Measurements from ENCODE around the gene RRP36. TPM values are rescaled to one million over a fixed set of nuclear protein-coding genes. Genes with fewer than 3 reads are reported as not detected.

The RRP36 gene
- total and polyA plus RNA-seq, 9 of the 15 experiments (the other 6 are each of a cell fraction or from before 2014, with no cell fraction given), result 27.6 to 150 (median 114) TPM

DNA sequence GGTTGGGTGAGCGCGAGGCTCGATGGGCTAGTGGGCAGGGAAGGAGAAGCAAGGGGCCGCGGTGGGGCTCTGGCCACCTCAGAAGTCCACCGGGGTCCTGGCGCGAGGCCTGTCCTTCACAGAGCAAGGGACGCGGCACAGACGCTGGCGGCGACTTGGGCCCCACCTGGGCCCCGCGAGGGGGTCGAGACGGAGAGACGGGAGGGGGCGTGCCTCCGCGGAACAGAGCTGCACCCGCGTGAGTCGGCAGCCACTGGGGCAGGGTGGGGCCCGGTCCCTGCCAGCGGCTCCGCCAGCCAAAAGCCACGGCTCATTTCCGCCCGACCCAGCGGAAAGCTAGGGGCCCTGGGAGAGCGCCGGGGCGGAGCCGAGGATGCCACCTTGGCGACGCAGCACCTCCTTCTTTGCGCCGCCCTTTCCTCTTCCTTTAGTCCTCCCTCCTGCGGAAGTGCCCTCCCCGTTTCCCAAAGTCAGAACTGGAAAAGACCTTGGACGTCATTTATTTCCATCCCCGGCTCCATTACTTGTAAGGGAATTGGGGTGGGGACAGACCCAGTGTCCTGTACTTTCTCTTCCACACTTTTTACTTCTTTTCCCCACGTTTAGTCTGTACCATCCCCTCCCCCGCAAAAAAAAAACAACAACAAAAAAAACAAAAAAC, 32.3 kb downstream of the RRP36 start, which contains the start of gene CUL7 (continued):
- TF ChIP-seq, protein P1, sequence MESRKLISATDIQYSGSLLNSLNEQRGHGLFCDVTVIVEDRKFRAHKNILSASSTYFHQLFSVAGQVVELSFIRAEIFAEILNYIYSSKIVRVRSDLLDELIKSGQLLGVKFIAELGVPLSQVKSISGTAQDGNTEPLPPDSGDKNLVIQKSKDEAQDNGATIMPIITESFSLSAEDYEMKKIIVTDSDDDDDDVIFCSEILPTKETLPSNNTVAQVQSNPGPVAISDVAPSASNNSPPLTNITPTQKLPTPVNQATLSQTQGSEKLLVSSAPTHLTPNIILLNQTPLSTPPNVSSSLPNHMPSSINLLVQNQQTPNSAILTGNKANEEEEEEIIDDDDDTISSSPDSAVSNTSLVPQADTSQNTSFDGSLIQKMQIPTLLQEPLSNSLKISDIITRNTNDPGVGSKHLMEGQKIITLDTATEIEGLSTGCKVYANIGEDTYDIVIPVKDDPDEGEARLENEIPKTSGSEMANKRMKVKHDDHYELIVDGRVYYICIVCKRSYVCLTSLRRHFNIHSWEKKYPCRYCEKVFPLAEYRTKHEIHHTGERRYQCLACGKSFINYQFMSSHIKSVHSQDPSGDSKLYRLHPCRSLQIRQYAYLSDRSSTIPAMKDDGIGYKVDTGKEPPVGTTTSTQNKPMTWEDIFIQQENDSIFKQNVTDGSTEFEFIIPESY (CRISPR knock-in tag; IDR thresholded peaks at IDR 0.05), result no peak
- peak; percentile 88 for TF ChIP-seq PML (IDR thresholded peaks at IDR 0.05; ENCODE audit: low read length)
- TF ChIP-seq, protein P2, sequence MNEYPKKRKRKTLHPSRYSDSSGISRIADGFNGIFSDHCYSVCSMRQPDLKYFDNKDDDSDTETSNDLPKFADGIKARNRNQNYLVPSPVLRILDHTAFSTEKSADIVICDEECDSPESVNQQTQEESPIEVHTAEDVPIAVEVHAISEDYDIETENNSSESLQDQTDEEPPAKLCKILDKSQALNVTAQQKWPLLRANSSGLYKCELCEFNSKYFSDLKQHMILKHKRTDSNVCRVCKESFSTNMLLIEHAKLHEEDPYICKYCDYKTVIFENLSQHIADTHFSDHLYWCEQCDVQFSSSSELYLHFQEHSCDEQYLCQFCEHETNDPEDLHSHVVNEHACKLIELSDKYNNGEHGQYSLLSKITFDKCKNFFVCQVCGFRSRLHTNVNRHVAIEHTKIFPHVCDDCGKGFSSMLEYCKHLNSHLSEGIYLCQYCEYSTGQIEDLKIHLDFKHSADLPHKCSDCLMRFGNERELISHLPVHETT (CRISPR knock-in tag; conservative IDR thresholded peaks at IDR 0.05 in 1 of 2, IDR thresholded peaks at IDR 0.05 in 1 of 2), result peak in 1 of 2 experiments; percentile 83; a peak in 2 of 4 replicates
- TF ChIP-seq MEIS2 (IDR thresholded peaks at IDR 0.05; ENCODE audit: partially characterized antibody), result peak; percentile 21
- peak; percentile 28; the same call in 1 of the 2 replicates for TF ChIP-seq HLTF (IDR thresholded peaks at IDR 0.05)
- TF ChIP-seq, protein P3, sequence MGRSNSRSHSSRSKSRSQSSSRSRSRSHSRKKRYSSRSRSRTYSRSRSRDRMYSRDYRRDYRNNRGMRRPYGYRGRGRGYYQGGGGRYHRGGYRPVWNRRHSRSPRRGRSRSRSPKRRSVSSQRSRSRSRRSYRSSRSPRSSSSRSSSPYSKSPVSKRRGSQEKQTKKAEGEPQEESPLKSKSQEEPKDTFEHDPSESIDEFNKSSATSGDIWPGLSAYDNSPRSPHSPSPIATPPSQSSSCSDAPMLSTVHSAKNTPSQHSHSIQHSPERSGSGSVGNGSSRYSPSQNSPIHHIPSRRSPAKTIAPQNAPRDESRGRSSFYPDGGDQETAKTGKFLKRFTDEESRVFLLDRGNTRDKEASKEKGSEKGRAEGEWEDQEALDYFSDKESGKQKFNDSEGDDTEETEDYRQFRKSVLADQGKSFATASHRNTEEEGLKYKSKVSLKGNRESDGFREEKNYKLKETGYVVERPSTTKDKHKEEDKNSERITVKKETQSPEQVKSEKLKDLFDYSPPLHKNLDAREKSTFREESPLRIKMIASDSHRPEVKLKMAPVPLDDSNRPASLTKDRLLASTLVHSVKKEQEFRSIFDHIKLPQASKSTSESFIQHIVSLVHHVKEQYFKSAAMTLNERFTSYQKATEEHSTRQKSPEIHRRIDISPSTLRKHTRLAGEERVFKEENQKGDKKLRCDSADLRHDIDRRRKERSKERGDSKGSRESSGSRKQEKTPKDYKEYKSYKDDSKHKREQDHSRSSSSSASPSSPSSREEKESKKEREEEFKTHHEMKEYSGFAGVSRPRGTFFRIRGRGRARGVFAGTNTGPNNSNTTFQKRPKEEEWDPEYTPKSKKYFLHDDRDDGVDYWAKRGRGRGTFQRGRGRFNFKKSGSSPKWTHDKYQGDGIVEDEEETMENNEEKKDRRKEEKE (IDR thresholded peaks at IDR 0.05; ENCODE audit: borderline replicate concordance in 1 of 2, control insufficient read depth in 1 of 2, low read depth in 2 of 2, low read length in 1 of 2), result peak in 1 of 2 experiments; percentile 28; a peak in 1 of 4 replicates
- TF ChIP-seq, protein P4, sequence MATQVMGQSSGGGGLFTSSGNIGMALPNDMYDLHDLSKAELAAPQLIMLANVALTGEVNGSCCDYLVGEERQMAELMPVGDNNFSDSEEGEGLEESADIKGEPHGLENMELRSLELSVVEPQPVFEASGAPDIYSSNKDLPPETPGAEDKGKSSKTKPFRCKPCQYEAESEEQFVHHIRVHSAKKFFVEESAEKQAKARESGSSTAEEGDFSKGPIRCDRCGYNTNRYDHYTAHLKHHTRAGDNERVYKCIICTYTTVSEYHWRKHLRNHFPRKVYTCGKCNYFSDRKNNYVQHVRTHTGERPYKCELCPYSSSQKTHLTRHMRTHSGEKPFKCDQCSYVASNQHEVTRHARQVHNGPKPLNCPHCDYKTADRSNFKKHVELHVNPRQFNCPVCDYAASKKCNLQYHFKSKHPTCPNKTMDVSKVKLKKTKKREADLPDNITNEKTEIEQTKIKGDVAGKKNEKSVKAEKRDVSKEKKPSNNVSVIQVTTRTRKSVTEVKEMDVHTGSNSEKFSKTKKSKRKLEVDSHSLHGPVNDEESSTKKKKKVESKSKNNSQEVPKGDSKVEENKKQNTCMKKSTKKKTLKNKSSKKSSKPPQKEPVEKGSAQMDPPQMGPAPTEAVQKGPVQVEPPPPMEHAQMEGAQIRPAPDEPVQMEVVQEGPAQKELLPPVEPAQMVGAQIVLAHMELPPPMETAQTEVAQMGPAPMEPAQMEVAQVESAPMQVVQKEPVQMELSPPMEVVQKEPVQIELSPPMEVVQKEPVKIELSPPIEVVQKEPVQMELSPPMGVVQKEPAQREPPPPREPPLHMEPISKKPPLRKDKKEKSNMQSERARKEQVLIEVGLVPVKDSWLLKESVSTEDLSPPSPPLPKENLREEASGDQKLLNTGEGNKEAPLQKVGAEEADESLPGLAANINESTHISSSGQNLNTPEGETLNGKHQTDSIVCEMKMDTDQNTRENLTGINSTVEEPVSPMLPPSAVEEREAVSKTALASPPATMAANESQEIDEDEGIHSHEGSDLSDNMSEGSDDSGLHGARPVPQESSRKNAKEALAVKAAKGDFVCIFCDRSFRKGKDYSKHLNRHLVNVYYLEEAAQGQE (IDR thresholded peaks at IDR 0.05; ENCODE audit: borderline replicate concordance), result no peak
- TF ChIP-seq, protein P4 (CRISPR knock-in tag; IDR thresholded peaks at IDR 0.05; ENCODE audit: low read depth), result peak; percentile 92
- peak; percentile 84 for TF ChIP-seq CTBP1 (IDR thresholded peaks at IDR 0.05; ENCODE audit: borderline replicate concordance)
- no peak for TF ChIP-seq MEF2D (tag; conservative IDR thresholded peaks at IDR 0.05; ENCODE audit: low read depth)
- TF ChIP-seq, protein P5, sequence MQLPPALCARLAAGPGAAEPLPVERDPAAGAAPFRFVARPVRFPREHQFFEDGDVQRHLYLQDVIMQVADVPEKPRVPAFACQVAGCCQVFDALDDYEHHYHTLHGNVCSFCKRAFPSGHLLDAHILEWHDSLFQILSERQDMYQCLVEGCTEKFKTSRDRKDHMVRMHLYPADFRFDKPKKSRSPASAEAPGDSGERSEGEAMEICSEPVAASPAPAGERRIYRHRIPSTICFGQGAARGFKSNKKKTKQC (CRISPR knock-in tag; IDR thresholded peaks at IDR 0.05), result peak; percentile 87; the same call in 1 of the 2 replicates

All from K562 (cell line).